Endothelial cell of umbilical vein (primary cell): ENCODE measurements around the gene TEX53. TPM values are rescaled to one million over a fixed set of nuclear protein-coding genes. Genes with fewer than 3 reads are reported as not detected.

ENCODE experiments used
- BruUV-seq: library from RNA; stranded (reverse); fragments of 400-500 nt; replicated peaks from 2 replicates; lab custom pipeline; 2021; lab: Mats Ljungman, UMichigan
- CTCF ChIA-PET: fragments of 300-600, 350-600 bp; sonication (Branson Sonifier 250); formaldehyde crosslinking; loops from one replicate; lab custom pipeline; 2021; ENCODE audit warnings: antibody characterized with exemption, inconsistent platforms; lab: Charles Lee
- POLR2A ChIA-PET: fragments of 300-600, 350-600 bp; sonication (Branson Sonifier 250); formaldehyde crosslinking; loops from one replicate; lab custom pipeline; 2021; ENCODE audit warnings: antibody characterized with exemption, inconsistent platforms; lab: Charles Lee
- DNase-seq: peaks from one replicate; pipeline ENCODE4 v3.0.0-alpha.2; 2011; ENCODE audit warnings: low read depth, low spot score
- FAIRE-seq: peaks from 2 replicates; lab custom pipeline; 2011; peaks lifted over from hg19 to GRCh38; lab: Jason Lieb, UNC
- H2AFZ ChIP-seq: 2 replicates; pipeline ENCODE4 v1.6.0; 2012; ENCODE audit warnings: low read depth, low read length, control low read depth, inconsistent platforms
- H3K27ac ChIP-seq: 2 replicates; pipeline ENCODE4 v1.5.1; 2011; ENCODE audit warnings: low read depth, mild to moderate bottlenecking, control low read depth, low read length, moderate library complexity; ENCODE audit not compliant: insufficient read depth
- H3K27me3 ChIP-seq, 2 experiments: 2 replicates each; pipeline versions ENCODE4 v1.6.0 to v1.6.1; 2011; ENCODE audit warnings: low read length in 2 of 2, mixed read lengths in 1 of 2; ENCODE audit not compliant: control insufficient read depth in 2 of 2, insufficient read depth in 2 of 2
- H3K36me3 ChIP-seq, 2 experiments: 2 replicates in 1 of 2; 3 replicates in 1 of 2; pipeline ENCODE4 v1.5.1; 2011; ENCODE audit warnings: low read length in 2 of 2, mild to moderate bottlenecking in 1 of 2, moderate library complexity in 1 of 2; ENCODE audit not compliant: control insufficient read depth in 2 of 2, insufficient read depth in 2 of 2; ENCODE audit errors: extremely low read depth in 1 of 2
- H3K4me1 ChIP-seq: 3 replicates; pipeline ENCODE4 v1.5.1; 2011; ENCODE audit warnings: mild to moderate bottlenecking, low read length; ENCODE audit not compliant: control insufficient read depth, insufficient read depth; ENCODE audit errors: extremely low read depth
- H3K4me2 ChIP-seq: 2 replicates; pipeline ENCODE4 v1.6.1; 2011; ENCODE audit warnings: low read length, control low read depth, mixed read lengths; ENCODE audit not compliant: insufficient read depth
- H3K4me3 ChIP-seq, 3 experiments: fragments of 200-600 bp in 1 of 3; sonication (generic), shearing (Covaris generic) in 1 of 3; replicated peaks in 1 of 3; 2 replicates each; pipeline ENCODE4 v1.5.1; 2011 to 2016; ENCODE audit warnings: control low read depth in 3 of 3, low read length in 3 of 3, mild to moderate bottlenecking in 2 of 3, inconsistent platforms in 1 of 3, low read depth in 1 of 3, moderate library complexity in 1 of 3; ENCODE audit not compliant: insufficient read depth in 1 of 3
- H3K79me2 ChIP-seq: 2 replicates; pipeline ENCODE4 v1.6.0; 2012; ENCODE audit warnings: low read length, inconsistent platforms; ENCODE audit not compliant: control insufficient read depth, insufficient read depth
- H3K9ac ChIP-seq: replicated peaks from 2 replicates; pipeline ENCODE3; 2011; ENCODE audit warnings: low read length, control low read depth; ENCODE audit not compliant: insufficient read depth; ENCODE audit errors: extremely low read depth
- H3K9me1 ChIP-seq: replicated peaks from 3 replicates; pipeline ENCODE4 v1.6.0; 2011; ENCODE audit warnings: mild to moderate bottlenecking, low read length; ENCODE audit not compliant: control insufficient read depth, insufficient read depth; ENCODE audit errors: extremely low read depth
- H3K9me3 ChIP-seq: replicated peaks from 2 replicates; pipeline ENCODE4 v1.5.1; 2012; ENCODE audit warnings: low read length, inconsistent platforms; ENCODE audit not compliant: control insufficient read depth, insufficient read depth
- H4K20me1 ChIP-seq: replicated peaks from 2 replicates; pipeline ENCODE3; 2011; ENCODE audit warnings: mild to moderate bottlenecking, low read length; ENCODE audit not compliant: control insufficient read depth, insufficient read depth; ENCODE audit errors: extremely low read depth
- CTCF ChIP-seq, 2 donors: IDR thresholded peaks; 1 replicate in 1 of 2; 2 replicates in 1 of 2; pipeline ENCODE4 v1.5.1; 2011; ENCODE audit warnings: low read length in 2 of 2, mild to moderate bottlenecking in 2 of 2, moderate library complexity in 2 of 2, control low read depth in 1 of 2, inconsistent platforms in 1 of 2, low read depth in 1 of 2; ENCODE audit not compliant: insufficient read depth in 1 of 2; ENCODE audit errors: extremely low read depth in 1 of 2
- EZH2 ChIP-seq: IDR thresholded peaks from 2 replicates; pipeline ENCODE4 v1.6.1; 2012; ENCODE audit warnings: borderline replicate concordance, low read depth, mild to moderate bottlenecking, moderate library complexity, low read length, inconsistent platforms; ENCODE audit not compliant: severe bottlenecking
- FOS ChIP-seq: IDR thresholded peaks from 2 replicates; pipeline ENCODE4 v1.6.1; 2011; ENCODE audit warnings: mild to moderate bottlenecking, low read length, moderate library complexity, borderline replicate concordance; ENCODE audit not compliant: insufficient read depth
- GATA2 ChIP-seq: IDR thresholded peaks from 2 replicates; pipeline ENCODE4 v1.7.0; 2011; ENCODE audit warnings: low read depth, mild to moderate bottlenecking, moderate library complexity, mixed read lengths, low read length; ENCODE audit not compliant: insufficient read length, insufficient read depth
- JUN ChIP-seq: IDR thresholded peaks from 2 replicates; pipeline ENCODE4 v1.6.1; 2011; ENCODE audit warnings: borderline replicate concordance, low read depth; ENCODE audit not compliant: insufficient read length, insufficient read depth
- MAX ChIP-seq: IDR thresholded peaks from 2 replicates; pipeline ENCODE4 v1.6.1; 2011; ENCODE audit not compliant: insufficient read depth, insufficient read length
- MYC ChIP-seq: IDR thresholded peaks from one replicate; pipeline ENCODE4 v1.6.1; 2011; ENCODE audit warnings: mild to moderate bottlenecking, low read depth, low read length
- POLR2A ChIP-seq: IDR thresholded peaks from 2 replicates; pipeline ENCODE4 v1.6.1; 2012; ENCODE audit warnings: low read depth, mild to moderate bottlenecking, control low read depth, low read length
- POLR2AphosphoS5 ChIP-seq: IDR thresholded peaks from 2 replicates; pipeline ENCODE4 v1.6.1; 2012; ENCODE audit warnings: low read depth, mild to moderate bottlenecking, control low read depth, low read length, moderate library complexity; ENCODE audit not compliant: insufficient read depth
- dilution Hi-C: fragments of 300-500 bp; cut with MboI; formaldehyde crosslinking; loops from one replicate; pipeline ENCODE4 v1.15.0; 2019; ENCODE audit warnings: low sequenced_read_pairs; ENCODE audit not compliant: extremely low pct_ligation_motif_present
- intact Hi-C: fragments of 100-400 bp; cut with micrococcal nuclease; formaldehyde crosslinking; loops from one replicate; pipeline ENCODE4 v1.10.0; 2022
- polyA plus RNA-seq, 4 experiments: library from polyadenylated mRNA; depleted of rRNA in 3 of 4; stranded (reverse) in 3 of 4; unstranded in 1 of 4; fragments of >200 nt; gene quantifications; 2 replicates each; pipeline versions ENCODE4 v1.2.1 to v1.2.3, GENCODE V29; 2011 to 2012; ENCODE audit warnings: missing spikeins in 1 of 4
- total RNA-seq: library from RNA; stranded (reverse); gene quantifications from 2 replicates; pipeline ENCODE4 v1.2.3, GENCODE V29; 2021

Gene TEX53
- total and polyA plus RNA-seq, 2 donors (not counting 3 experiments of a cell fraction or from before 2014, with no cell fraction given) = not detected

- Histone ChIP-seq H3K9me1 (no peaks in the 10 kb centered on the region), H4K20me1 (no peaks in the 10 kb centered on the region), H3K4me3 (no peak overlapping the region), H3K4me1 (peaks cover 5% of the 10 kb centered on the region), H3K36me3 (no peaks in the 10 kb centered on the region), H3K79me2 (no peaks in the 10 kb centered on the region), H3K9ac (no peak overlapping the region), H2AFZ (no peak overlapping the region), H3K9me3 (no peaks in the 10 kb centered on the region), H3K27ac (no peak overlapping the region), H3K4me2 (no peak overlapping the region), H3K27me3 (no peaks in the 10 kb centered on the region)
- no TSS peak for BruUV-seq
- TF ChIP-seq CTCF (IDR thresholded peaks at IDR 0.05; ENCODE audit: extremely low read depth in 1 of 2, insufficient read depth in 1 of 2, low read depth in 1 of 2, low read length in 2 of 2) = no peak
- TF ChIP-seq MAX = no peak
- TF ChIP-seq EZH2 = no peak
- no peak for TF ChIP-seq JUN
- TF ChIP-seq POLR2AphosphoS5 = no peak
- TF ChIP-seq MYC = no peak
- TF ChIP-seq FOS = no peak
- no peak for TF ChIP-seq GATA2
- no peak for TF ChIP-seq POLR2A
- POLR2A ChIA-PET = no interaction called here
- FAIRE-seq (no peak), DNase-seq (no peak)
- CTCF ChIA-PET = no interaction called here
- intact Hi-C loops = no loop called here
- dilution Hi-C loops = no loop called here
Observed at GRCh38 chr9:114695948-114696347, 38.3 kb upstream of the TEX53 start.
